HG03558 (cell line): ENCODE data around the gene FAR2.

ENCODE experiments used
- ATAC-seq: cut with Tn5 transposase; IDR thresholded peaks from one replicate; pipeline ENCODE4 v1.9.1; 2021; ENCODE audit warnings: moderate number of reproducible peaks; ENCODE audit not compliant: unreplicated experiment; ENCODE audit errors: extremely low read depth

FAR2 gene

GRCh38 chr12:29200586-29200985 lies 51.5 kb downstream of the FAR2 start:
- ATAC-seq: no peak

GRCh38 chr12:29201296-29201695 lies 52.2 kb downstream of the FAR2 start:
- no peak for ATAC-seq

GRCh38 chr12:29201746-29202145 lies 52.7 kb downstream of the FAR2 start:
- no peak for ATAC-seq

GRCh38 chr12:29204521-29204920 lies 55.4 kb downstream of the FAR2 start:
- no peak for ATAC-seq

- ATAC-seq: no peak
Observed at GRCh38 chr12:29207120-29207519, 58.0 kb downstream of the FAR2 start.

GRCh38 chr12:29208060-29208459 lies 59.0 kb downstream of the FAR2 start:
- ATAC-seq: no peak

- ATAC-seq: no peak
Observed at GRCh38 chr12:29208936-29209701, 60.0 kb downstream of the FAR2 start.

- ATAC-seq: no peak
Observed at GRCh38 chr12:29211696-29212095, 62.6 kb downstream of the FAR2 start.

GRCh38 chr12:29212682-29213403 lies 63.8 kb downstream of the FAR2 start:
- ATAC-seq: no peak

GRCh38 chr12:29216266-29216665 lies 67.2 kb downstream of the FAR2 start:
- no peak for ATAC-seq

GRCh38 chr12:29216797-29217575 lies 67.9 kb downstream of the FAR2 start:
- ATAC-seq: no peak

- ATAC-seq: no peak
Observed at GRCh38 chr12:29220632-29221336, 71.7 kb downstream of the FAR2 start.

- ATAC-seq: no peak
Observed at GRCh38 chr12:29222200-29222599, 73.1 kb downstream of the FAR2 start.

- ATAC-seq: no peak
Observed at GRCh38 chr12:29223426-29223825, 74.3 kb downstream of the FAR2 start.

- no peak for ATAC-seq
Observed at GRCh38 chr12:29223956-29224543, 75.0 kb downstream of the FAR2 start.

GRCh38 chr12:29224572-29224971 lies 75.5 kb downstream of the FAR2 start:
- ATAC-seq: no peak

GRCh38 chr12:29225834-29226233 lies 76.8 kb downstream of the FAR2 start:
- no peak for ATAC-seq

GRCh38 chr12:29226616-29227015 lies 77.5 kb downstream of the FAR2 start:
- no peak for ATAC-seq

GRCh38 chr12:29228474-29229157 lies 79.5 kb downstream of the FAR2 start:
- ATAC-seq: no peak

GRCh38 chr12:29229158-29229505 lies 80.1 kb downstream of the FAR2 start:
- no peak for ATAC-seq
